ENCODE results near the gene LRP1B.

DNA sequence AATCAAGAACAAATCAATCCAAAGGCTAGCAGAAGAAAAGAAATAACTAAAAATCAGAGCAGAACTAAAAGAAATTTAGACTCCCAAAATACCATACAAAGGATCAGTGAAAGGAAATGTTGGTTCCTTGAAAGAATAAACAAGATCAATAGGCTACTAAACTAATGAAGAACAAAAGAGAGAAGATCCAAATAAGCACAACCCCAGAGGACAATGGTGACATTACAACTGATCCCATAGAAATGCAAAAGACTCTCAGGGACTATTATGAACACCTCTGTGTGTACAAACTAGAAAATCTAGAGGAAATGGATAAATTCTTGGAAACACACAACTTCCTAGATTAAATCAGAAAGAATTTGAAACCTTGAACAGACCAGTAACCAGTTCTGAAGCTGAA is 1186.9 kb downstream of the LRP1B start:
- TF ChIP-seq POLR2AphosphoS5 (IDR thresholded peaks at IDR 0.05; ENCODE audit: low read depth, low read length) (no peak), TAF1 (IDR thresholded peaks at IDR 0.05; ENCODE audit: borderline replicate concordance, insufficient read depth, low read length) (no peak)

Measured in PFSK-1 (cell line).